GM18508 (cell line): ENCODE results near the gene CD40LG.

ENCODE experiments used
- ATAC-seq: cut with Tn5 transposase; IDR thresholded peaks from one replicate; pipeline ENCODE4 v1.9.1; 2021; ENCODE audit warnings: moderate number of reproducible peaks; ENCODE audit not compliant: insufficient read depth, unreplicated experiment

The CD40LG gene

GRCh38 chrX:136691028-136691809 is 43.3 kb downstream of the CD40LG start:
- ATAC-seq = no peak

GRCh38 chrX:136692271-136692670 is 44.3 kb downstream of the CD40LG start:
- ATAC-seq = no peak

GRCh38 chrX:136694431-136695087 is 46.6 kb downstream of the CD40LG start:
- ATAC-seq = no peak

- ATAC-seq = no peak
Observed at GRCh38 chrX:136697156-136697555, 49.2 kb downstream of the CD40LG start.

- no peak for ATAC-seq
Observed at GRCh38 chrX:136708348-136708747, 60.4 kb downstream of the CD40LG start.
